Neural progenitor cell (in vitro differentiated cells): ENCODE data around the gene SHROOM3. TPM values are rescaled to one million over a fixed set of nuclear protein-coding genes. Genes with fewer than 3 reads are reported as not detected.

Source experiments
- DNase-seq: peaks from one replicate; pipeline ENCODE4 v3.0.0-alpha.2; 2016; ENCODE audit warnings: low spot score
- H2AFZ ChIP-seq: fragments of 200-600 bp; sonication (generic); replicated peaks from 2 replicates; pipeline ENCODE4 v1.6.1; 2016; ENCODE audit warnings: antibody characterized with exemption
- H3F3A ChIP-seq: fragments of 200-600 bp; sonication (generic); 2 replicates; pipeline ENCODE4 v1.6.1; 2016; ENCODE audit warnings: antibody characterized with exemption, low read depth
- H3K27ac ChIP-seq: fragments of 200-600 bp; sonication (generic); 2 replicates; pipeline ENCODE4 v1.5.1; 2016; ENCODE audit warnings: mild to moderate bottlenecking
- H3K27me3 ChIP-seq: fragments of 200-600 bp; sonication (generic); 2 replicates; pipeline ENCODE4 v1.6.1; 2016; ENCODE audit warnings: mild to moderate bottlenecking, moderate library complexity
- H3K36me3 ChIP-seq: fragments of 200-600 bp; sonication (generic); 2 replicates; pipeline ENCODE4 v1.5.1; 2016
- H3K4me1 ChIP-seq: fragments of 200-600 bp; sonication (generic); 2 replicates; pipeline ENCODE4 v1.6.1; 2016; ENCODE audit warnings: mixed run types
- H3K4me2 ChIP-seq: fragments of 200-600 bp; sonication (generic); 2 replicates; pipeline ENCODE4 v1.6.1; 2016
- H3K4me3 ChIP-seq: fragments of 200-600 bp; sonication (generic); 2 replicates; pipeline ENCODE4 v1.5.1; 2016
- H3K79me2 ChIP-seq: fragments of 200-600 bp; sonication (generic); 2 replicates; pipeline ENCODE4 v1.6.1; 2016; ENCODE audit warnings: low read depth
- H3K9ac ChIP-seq: fragments of 200-600 bp; sonication (generic); 2 replicates; pipeline ENCODE4 v1.6.1; 2016
- H3K9me3 ChIP-seq: fragments of 200-600 bp; sonication (generic); 2 replicates; pipeline ENCODE4 v1.5.1; 2016; ENCODE audit warnings: low read depth
- H4K20me1 ChIP-seq: fragments of 200-600 bp; sonication (generic); 2 replicates; pipeline ENCODE4 v1.6.1; 2016; ENCODE audit warnings: low read depth
- H3K27ac Mint-ChIP-seq: 3 replicates; pipeline ENCODE4 v1.8.0; 2021; ENCODE audit warnings: mixed read lengths
- H3K27me3 Mint-ChIP-seq: 2 replicates; pipeline ENCODE4 v1.8.0; 2022; ENCODE audit warnings: low read depth, mild to moderate bottlenecking, inconsistent platforms, moderate library complexity, mixed read lengths; ENCODE audit not compliant: insufficient read depth
- H3K36me3 Mint-ChIP-seq: 3 replicates; pipeline ENCODE4 v1.8.0; 2021; ENCODE audit warnings: mixed read lengths
- H3K4me1 Mint-ChIP-seq: 3 replicates; pipeline ENCODE4 v1.8.0; 2021; ENCODE audit warnings: mixed read lengths
- H3K4me3 Mint-ChIP-seq: 3 replicates; pipeline ENCODE4 v1.8.0; 2021; ENCODE audit warnings: mild to moderate bottlenecking, moderate library complexity, mixed read lengths
- H3K9me3 Mint-ChIP-seq: 3 replicates; pipeline ENCODE4 v1.8.0; 2020; ENCODE audit warnings: mixed read lengths
- EZH2 ChIP-seq: fragments of 200-600 bp; sonication (generic); IDR thresholded peaks from 2 replicates; pipeline ENCODE4 v1.6.1; 2017; ENCODE audit warnings: antibody characterized with exemption, mild to moderate bottlenecking, moderate library complexity
- EZH2phosphoT487 ChIP-seq: fragments of 200-600 bp; sonication (generic); IDR thresholded peaks from 2 replicates; pipeline ENCODE4 v1.6.1; 2017; ENCODE audit warnings: antibody characterized with exemption
- total RNA-seq: library from RNA; depleted of rRNA; stranded (reverse); fragments of >200 nt; gene quantifications from 2 replicates; pipeline ENCODE4 v1.2.3, GENCODE V29; 2015; ENCODE audit warnings: low replicate concordance
- TF ChIP-seq, protein P1 (sequence below): fragments of 200-600 bp; sonication (generic); IDR thresholded peaks from 2 replicates; pipeline ENCODE4 v1.5.1; 2017; ENCODE audit warnings: antibody characterized with exemption, mild to moderate bottlenecking

The SHROOM3 gene
- total RNA-seq, 1 donor from 2014 or later: 36.6 TPM

DNA sequence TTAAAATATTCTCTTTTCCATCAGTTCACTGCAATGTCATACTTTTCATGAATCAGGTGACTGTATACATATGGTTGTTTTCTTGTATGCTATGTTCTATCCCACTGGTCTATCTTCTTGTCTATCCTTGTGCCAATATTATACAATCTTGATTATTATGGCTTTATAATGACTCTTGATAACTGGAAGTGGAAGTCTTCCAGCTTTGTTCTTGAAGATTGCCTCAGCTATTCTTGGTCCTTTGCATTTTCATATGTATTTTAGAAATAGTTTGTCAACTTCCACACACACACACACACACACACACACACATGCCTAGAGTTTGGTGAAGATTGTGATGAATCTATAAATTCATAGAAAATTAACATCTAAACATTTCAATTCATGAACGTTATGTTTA is 67.9 kb downstream of the SHROOM3 start:
- Histone ChIP-seq H4K20me1 (peaks cover 5% of the 10 kb centered on the region), H3K9ac (no peak overlapping the region), H3K4me3 (no peak overlapping the region), H3K4me2 (no peak overlapping the region), H3K79me2 (peaks cover 85% of the 10 kb centered on the region), H3K27me3 (no peaks in the 10 kb centered on the region), H3K4me1 (peaks cover 20% of the 10 kb centered on the region), H3K27ac (no peak overlapping the region), H3F3A (no peaks in the 10 kb centered on the region), H3K36me3 (no peaks in the 10 kb centered on the region), H3K9me3 (no peaks in the 10 kb centered on the region), H2AFZ (no peak overlapping the region)
- Mint-ChIP-seq H3K4me1 (peaks cover 14% of the 10 kb centered on the region), H3K27ac (no peak overlapping the region), H3K9me3 (peaks cover 18% of the 10 kb centered on the region), H3K27me3 (no peaks in the 10 kb centered on the region), H3K4me3 (no peak overlapping the region), H3K36me3 (peaks cover 38% of the 10 kb centered on the region)
- no peak for DNase-seq
- TF ChIP-seq EZH2phosphoT487: no peak
- no peak for TF ChIP-seq EZH2
- TF ChIP-seq, protein P1, sequence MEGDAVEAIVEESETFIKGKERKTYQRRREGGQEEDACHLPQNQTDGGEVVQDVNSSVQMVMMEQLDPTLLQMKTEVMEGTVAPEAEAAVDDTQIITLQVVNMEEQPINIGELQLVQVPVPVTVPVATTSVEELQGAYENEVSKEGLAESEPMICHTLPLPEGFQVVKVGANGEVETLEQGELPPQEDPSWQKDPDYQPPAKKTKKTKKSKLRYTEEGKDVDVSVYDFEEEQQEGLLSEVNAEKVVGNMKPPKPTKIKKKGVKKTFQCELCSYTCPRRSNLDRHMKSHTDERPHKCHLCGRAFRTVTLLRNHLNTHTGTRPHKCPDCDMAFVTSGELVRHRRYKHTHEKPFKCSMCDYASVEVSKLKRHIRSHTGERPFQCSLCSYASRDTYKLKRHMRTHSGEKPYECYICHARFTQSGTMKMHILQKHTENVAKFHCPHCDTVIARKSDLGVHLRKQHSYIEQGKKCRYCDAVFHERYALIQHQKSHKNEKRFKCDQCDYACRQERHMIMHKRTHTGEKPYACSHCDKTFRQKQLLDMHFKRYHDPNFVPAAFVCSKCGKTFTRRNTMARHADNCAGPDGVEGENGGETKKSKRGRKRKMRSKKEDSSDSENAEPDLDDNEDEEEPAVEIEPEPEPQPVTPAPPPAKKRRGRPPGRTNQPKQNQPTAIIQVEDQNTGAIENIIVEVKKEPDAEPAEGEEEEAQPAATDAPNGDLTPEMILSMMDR: no peak

DNA sequence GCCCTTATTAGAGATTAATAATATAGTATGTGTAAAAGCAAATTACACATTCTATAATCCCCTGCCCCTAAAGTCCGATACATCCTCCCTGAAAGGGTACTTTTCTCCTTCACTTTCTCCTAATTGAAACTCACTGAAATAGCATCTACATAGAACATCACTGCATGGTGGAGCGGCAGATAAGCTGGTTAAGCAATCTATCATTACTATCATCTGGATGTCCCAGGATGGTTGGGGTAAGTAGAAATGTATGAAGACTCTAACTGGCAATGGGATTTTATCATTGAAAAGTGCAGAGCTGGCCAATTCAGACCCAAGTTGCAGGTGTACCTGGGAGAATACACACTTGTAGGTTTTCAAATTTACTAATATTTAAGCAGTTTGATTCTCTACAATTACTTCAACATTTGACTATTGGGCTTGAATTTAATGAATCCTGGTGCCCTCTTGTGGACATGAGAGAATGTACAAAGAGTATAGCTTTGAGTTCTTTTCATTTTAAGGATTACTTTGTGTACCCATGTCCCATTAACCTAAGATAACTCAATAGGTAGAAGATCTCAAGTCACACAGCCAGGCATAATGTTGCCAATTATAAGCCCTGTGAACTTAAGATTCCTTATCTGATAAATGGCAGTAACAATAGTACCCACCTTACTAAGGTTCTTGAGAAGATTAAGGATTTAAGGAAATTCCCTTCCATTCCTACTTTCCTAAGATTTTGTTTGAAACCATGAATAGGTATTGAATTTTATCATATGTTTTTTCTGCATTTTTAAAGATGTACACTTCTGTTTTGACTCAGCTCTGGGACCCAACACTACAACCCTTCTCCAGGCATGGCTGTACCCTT is 69.8 kb downstream of the SHROOM3 start:
- no peak overlapping the region for H3K4me2 ChIP-seq
- Mint-ChIP-seq H3K4me3 (no peak overlapping the region), H3K4me1 (no peaks in the 10 kb centered on the region), H3K9me3 (peaks cover 24% of the 10 kb centered on the region), H3K36me3 (peaks cover 42% of the 10 kb centered on the region), H3K27me3 (no peaks in the 10 kb centered on the region), H3K27ac (peak overlapping the region; percentile 14)
- TF ChIP-seq, protein P1: peak; percentile 74
- no peak for TF ChIP-seq EZH2
- no peaks in the 10 kb centered on the region for H3F3A ChIP-seq
- no peaks in the 10 kb centered on the region for H3K9me3 ChIP-seq
- peak; percentile 53 for DNase-seq
- H3K4me1 ChIP-seq: peaks cover 4% of the 10 kb centered on the region
- H4K20me1 ChIP-seq: peaks cover 1% of the 10 kb centered on the region
- H2AFZ ChIP-seq: no peak overlapping the region
- H3K36me3 ChIP-seq: no peaks in the 10 kb centered on the region
- no peak overlapping the region for H3K27ac ChIP-seq
- peaks cover 84% of the 10 kb centered on the region for H3K79me2 ChIP-seq
- no peak overlapping the region for H3K4me3 ChIP-seq
- H3K27me3 ChIP-seq: no peaks in the 10 kb centered on the region
- H3K9ac ChIP-seq: no peak overlapping the region

DNA sequence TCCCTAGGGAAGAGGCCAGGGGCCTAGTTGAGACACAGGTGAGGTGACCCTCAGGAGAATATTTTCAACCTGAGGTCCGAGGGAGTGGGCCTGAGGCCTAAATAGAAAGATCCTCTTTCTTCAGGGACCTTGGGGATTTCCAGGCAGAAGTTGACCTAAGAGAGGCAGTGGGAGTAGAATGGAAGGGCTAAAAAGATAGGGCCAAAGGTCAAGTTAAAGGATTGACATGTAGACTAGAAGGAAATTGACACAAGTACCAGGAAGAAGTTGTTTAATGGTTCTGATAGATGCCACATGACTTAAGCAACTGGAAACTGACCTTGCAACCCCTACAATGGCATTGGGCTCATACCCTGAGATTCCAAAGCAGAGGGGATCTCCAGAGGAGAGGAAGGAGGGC is 76.9 kb downstream of the SHROOM3 start:
- H3K27me3 Mint-ChIP-seq: no peaks in the 10 kb centered on the region
- DNase-seq: no peak
- Histone ChIP-seq H3K9ac (no peak overlapping the region), H3K4me1 (no peaks in the 10 kb centered on the region), H3K79me2 (peaks cover 79% of the 10 kb centered on the region), H3F3A (no peaks in the 10 kb centered on the region), H3K36me3 (no peaks in the 10 kb centered on the region), H3K4me2 (no peak overlapping the region), H4K20me1 (peaks cover 20% of the 10 kb centered on the region), H2AFZ (no peak overlapping the region), H3K27ac (no peak overlapping the region), H3K4me3 (no peak overlapping the region), H3K9me3 (peaks cover 7% of the 10 kb centered on the region), H3K27me3 (no peaks in the 10 kb centered on the region)
- peaks cover 7% of the 10 kb centered on the region for H3K4me1 Mint-ChIP-seq
- TF ChIP-seq EZH2phosphoT487: no peak
- no peak for TF ChIP-seq EZH2
- TF ChIP-seq, protein P1: no peak
- no peak overlapping the region for H3K27ac Mint-ChIP-seq
- no peak overlapping the region for H3K4me3 Mint-ChIP-seq
- peaks cover 30% of the 10 kb centered on the region for H3K9me3 Mint-ChIP-seq
- H3K36me3 Mint-ChIP-seq: peaks cover 35% of the 10 kb centered on the region
